ENCODE measurements around the gene PADI6.
A peak's percentile ranks its signal among the peaks of the same experiment; 100 is the strongest.
"Not testable (repeated sequence)": the region's sequence is repeated elsewhere in the genome, so short reads cannot be mapped to it uniquely, and the experiment has no call there.

PADI6 gene

GRCh38 chr1:17371896-17372295 is at the start of gene PADI6:
Gene PADI6 (plus strand): TSS chr1:17372196. CDS start chr1:17372246, 50 bp downstream.
- no peak for DNase-seq

GRCh38 chr1:17328855-17329254 is 43.1 kb upstream of the PADI6 start:
- DNase-seq: no peak

GRCh38 chr1:17329610-17330009 is 42.4 kb upstream of the PADI6 start:
- no peak for DNase-seq

GRCh38 chr1:17330856-17331255 is 41.1 kb upstream of the PADI6 start:
- no peak for DNase-seq

- no peak for DNase-seq
Observed at GRCh38 chr1:17333081-17333480, 38.9 kb upstream of the PADI6 start.

- DNase-seq: peak; percentile 67
Observed at GRCh38 chr1:17335821-17336710, 35.9 kb upstream of the PADI6 start.

- DNase-seq: no peak
Observed at GRCh38 chr1:17338706-17339493, 33.1 kb upstream of the PADI6 start.

GRCh38 chr1:17339521-17339920 is 32.5 kb upstream of the PADI6 start:
- no peak for DNase-seq

GRCh38 chr1:17340358-17340757 is 31.6 kb upstream of the PADI6 start:
- DNase-seq: no peak

GRCh38 chr1:17342014-17342441 is 30.0 kb upstream of the PADI6 start:
- no peak for DNase-seq

- DNase-seq: not testable (repeated sequence)
Observed at GRCh38 chr1:17345506-17345905, 26.5 kb upstream of the PADI6 start.

- no peak for DNase-seq
Observed at GRCh38 chr1:17346046-17346789, 25.8 kb upstream of the PADI6 start.

GRCh38 chr1:17347769-17348592 is 24.0 kb upstream of the PADI6 start:
- DNase-seq: no peak

GRCh38 chr1:17348593-17349234 is 23.3 kb upstream of the PADI6 start:
- DNase-seq: no peak

GRCh38 chr1:17350083-17350482 is 21.9 kb upstream of the PADI6 start:
- DNase-seq: no peak

GRCh38 chr1:17350928-17351446 is 21.0 kb upstream of the PADI6 start:
- no peak for DNase-seq

GRCh38 chr1:17351598-17352324 is 20.2 kb upstream of the PADI6 start:
- no peak for DNase-seq

- DNase-seq: no peak
Observed at GRCh38 chr1:17352419-17352909, 19.5 kb upstream of the PADI6 start.

- no peak for DNase-seq
Observed at GRCh38 chr1:17355898-17356297, 16.1 kb upstream of the PADI6 start.

GRCh38 chr1:17356387-17357026 is 15.5 kb upstream of the PADI6 start:
- no peak for DNase-seq

All from NCI-H2227 treated with DMSO at 0.1 percent for 48 hours (cell line).